ENCODE results near the gene ANTXR1. TPM values are rescaled to one million over a fixed set of nuclear protein-coding genes. Genes with fewer than 3 reads are reported as not detected.

Gene ANTXR1
- total and polyA plus RNA-seq, 11 donors, result 5.8 to 75.2 (median 23.3) TPM

DNA sequence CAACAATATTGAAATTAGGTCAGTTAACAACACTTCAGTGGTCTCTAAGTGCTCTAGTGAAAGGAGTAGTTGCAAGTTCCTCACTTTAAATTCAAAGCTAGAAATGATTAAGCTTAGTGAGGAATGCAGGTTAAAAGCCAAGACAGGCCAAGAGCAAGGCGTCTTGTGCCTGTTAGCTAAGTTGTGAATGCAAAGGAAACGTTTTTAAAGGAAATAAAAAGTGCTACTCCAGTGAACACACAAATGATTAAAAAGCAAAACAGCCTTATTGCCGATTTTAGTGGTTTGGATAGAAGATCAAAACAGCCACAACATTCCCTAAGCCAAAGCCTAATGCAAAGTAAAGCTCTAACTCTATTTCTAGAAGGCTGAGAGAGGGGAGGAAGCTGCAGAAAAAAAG lies 44.7 kb downstream of the ANTXR1 start:
- intact Hi-C loops (cut with DNase I), result no loop called here

DNA sequence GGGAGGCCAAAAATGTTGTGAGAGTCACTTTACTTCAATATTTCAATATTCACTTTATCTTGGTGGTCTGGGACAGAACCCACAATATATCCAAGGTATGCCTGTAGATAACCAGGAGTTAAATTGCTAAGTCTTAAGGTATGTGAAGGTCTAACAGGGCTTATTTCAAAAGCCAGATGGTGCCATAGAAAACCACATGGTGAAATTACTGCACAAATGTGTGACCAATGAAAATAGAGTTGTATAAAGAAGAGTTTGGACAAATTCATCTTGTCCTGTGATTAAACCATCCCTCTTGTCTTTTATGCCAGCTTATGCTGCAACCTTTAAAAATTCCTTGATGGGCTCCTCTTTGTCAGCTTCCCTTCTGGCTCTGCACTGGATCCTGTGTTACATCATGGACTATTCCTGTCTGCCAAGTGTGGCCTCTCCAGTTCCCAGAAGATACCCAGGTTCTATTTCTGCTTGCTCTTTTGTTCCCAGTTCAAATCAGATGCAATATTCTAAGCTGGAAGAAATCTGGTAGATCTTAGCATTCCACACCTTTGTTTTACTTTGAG lies 46.8 kb downstream of the ANTXR1 start:
- Histone ChIP-seq H3K36me3 (no peaks in the 10 kb centered on the region), H3K4me3 (no peak overlapping the region), H3K27me3 (no peaks in the 10 kb centered on the region), H3K9me3 (peaks cover 0 to 8% (median 0%) of the 10 kb centered on the region in 12 donors), H3K4me1 (peaks cover 0 to 38% (median 12%) of the 10 kb centered on the region in 12 donors), H3K27ac (peak overlapping the region in 1 of 12 donors; percentile 2)
- intact Hi-C loops (cut with DNase I), result no loop called here
- TF ChIP-seq, protein P1, sequence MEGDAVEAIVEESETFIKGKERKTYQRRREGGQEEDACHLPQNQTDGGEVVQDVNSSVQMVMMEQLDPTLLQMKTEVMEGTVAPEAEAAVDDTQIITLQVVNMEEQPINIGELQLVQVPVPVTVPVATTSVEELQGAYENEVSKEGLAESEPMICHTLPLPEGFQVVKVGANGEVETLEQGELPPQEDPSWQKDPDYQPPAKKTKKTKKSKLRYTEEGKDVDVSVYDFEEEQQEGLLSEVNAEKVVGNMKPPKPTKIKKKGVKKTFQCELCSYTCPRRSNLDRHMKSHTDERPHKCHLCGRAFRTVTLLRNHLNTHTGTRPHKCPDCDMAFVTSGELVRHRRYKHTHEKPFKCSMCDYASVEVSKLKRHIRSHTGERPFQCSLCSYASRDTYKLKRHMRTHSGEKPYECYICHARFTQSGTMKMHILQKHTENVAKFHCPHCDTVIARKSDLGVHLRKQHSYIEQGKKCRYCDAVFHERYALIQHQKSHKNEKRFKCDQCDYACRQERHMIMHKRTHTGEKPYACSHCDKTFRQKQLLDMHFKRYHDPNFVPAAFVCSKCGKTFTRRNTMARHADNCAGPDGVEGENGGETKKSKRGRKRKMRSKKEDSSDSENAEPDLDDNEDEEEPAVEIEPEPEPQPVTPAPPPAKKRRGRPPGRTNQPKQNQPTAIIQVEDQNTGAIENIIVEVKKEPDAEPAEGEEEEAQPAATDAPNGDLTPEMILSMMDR (IDR thresholded peaks at IDR 0.05), result no peak
- no peak for TF ChIP-seq POLR2A (IDR thresholded peaks at IDR 0.05)
- DNase-seq (no peak), ATAC-seq (peak; percentile 51 to 81 (median 62))

More for the DNA sequence above, 44.7 kb downstream of the ANTXR1 start:
- Histone ChIP-seq H3K36me3 (no peaks in the 10 kb centered on the region), H3K4me1 (peaks cover 0 to 50% (median 12%) of the 10 kb centered on the region in 12 donors), H3K4me3 (no peak overlapping the region), H3K27me3 (no peaks in the 10 kb centered on the region), H3K27ac (no peak overlapping the region), H3K9me3 (peaks cover 0 to 8% (median 0%) of the 10 kb centered on the region in 12 donors)
- 71 to 77% (median 73%) methylated on average over 3 of the region's 3 CpGs for WGBS, 4 donors
- ATAC-seq (no peak), DNase-seq (no peak)
- TF ChIP-seq POLR2A (IDR thresholded peaks at IDR 0.05), result no peak
- TF ChIP-seq, protein P1 (IDR thresholded peaks at IDR 0.05), result no peak

DNA sequence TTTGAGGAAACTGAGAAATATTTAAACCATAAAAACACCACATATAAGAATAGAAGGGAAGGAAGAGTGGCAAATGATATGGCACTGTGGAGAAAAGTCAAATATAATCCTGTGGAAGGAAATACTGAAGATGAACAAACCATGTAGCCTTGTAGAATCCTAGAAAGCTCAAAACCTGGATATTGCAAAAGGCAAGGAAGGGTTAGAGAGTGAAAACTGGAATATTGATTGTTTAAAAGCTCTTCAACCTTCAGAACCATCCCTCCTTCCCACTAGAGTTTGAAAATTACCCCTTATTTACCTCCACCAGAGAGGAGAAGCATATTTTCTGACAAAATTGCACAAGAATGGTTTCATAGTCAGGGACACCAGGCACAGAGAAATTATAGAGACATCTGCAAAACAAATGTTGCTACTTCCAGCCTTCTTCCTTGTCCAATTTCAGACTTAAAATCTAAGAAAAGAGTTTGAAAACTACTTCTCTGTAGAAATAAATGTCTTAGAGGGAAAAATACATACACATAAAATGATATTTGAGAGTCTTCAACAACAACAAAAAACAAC lies 48.0 kb downstream of the ANTXR1 start:
- Histone ChIP-seq H3K4me3 (no peak overlapping the region), H3K27ac (no peak overlapping the region), H3K4me1 (peaks cover 0 to 41% (median 14%) of the 10 kb centered on the region in 12 donors), H3K9me3 (peaks cover 0 to 8% (median 0%) of the 10 kb centered on the region in 12 donors), H3K36me3 (no peaks in the 10 kb centered on the region), H3K27me3 (no peaks in the 10 kb centered on the region)
- DNase-seq (no peak), ATAC-seq (no peak)
- no peak for TF ChIP-seq POLR2A (IDR thresholded peaks at IDR 0.05)
- TF ChIP-seq, protein P1 (IDR thresholded peaks at IDR 0.05), result no peak
- intact Hi-C loops (cut with DNase I), result no loop called here

DNA sequence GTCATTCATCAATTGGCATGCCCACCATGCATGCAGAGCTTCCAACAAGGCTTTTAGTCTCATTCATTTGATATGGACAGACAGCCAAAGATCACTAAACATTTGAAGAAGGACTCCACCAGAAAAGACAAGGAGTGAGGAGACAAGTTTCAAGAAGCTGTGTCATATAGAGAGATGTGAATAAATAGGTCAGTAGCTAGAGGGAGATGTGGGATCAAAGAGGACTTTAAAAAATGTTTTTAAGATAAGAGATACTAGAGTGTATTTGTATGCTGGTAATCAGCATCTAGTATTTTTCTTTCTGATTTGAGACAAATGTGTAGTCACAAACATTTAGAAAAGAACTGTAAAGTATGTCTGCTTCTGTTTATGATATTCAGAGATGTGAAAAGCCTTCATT lies 48.5 kb downstream of the ANTXR1 start:
- H3K27me3 ChIP-seq, result no peaks in the 10 kb centered on the region
- H3K36me3 ChIP-seq, result no peaks in the 10 kb centered on the region
- DNase-seq, result no peak
- intact Hi-C loops (cut with DNase I), result no loop called here
- no peak overlapping the region for H3K4me3 ChIP-seq
- peaks cover 0 to 46% (median 17%) of the 10 kb centered on the region in 12 donors for H3K4me1 ChIP-seq
- H3K27ac ChIP-seq, result no peak overlapping the region
- H3K9me3 ChIP-seq, result peaks cover 0 to 8% (median 0%) of the 10 kb centered on the region in 12 donors
- ATAC-seq, result no peak
- no peak for TF ChIP-seq POLR2A (IDR thresholded peaks at IDR 0.05)
- TF ChIP-seq, protein P1 (IDR thresholded peaks at IDR 0.05), result peak in 4 of 12 donors; percentile 10 to 33 (median 18)
